Osteocyte (in vitro differentiated cells): ENCODE data around the gene FAM78A. TPM values are rescaled to one million over a fixed set of nuclear protein-coding genes. Genes with fewer than 3 reads are reported as not detected.

Experiments
- DNase-seq: peaks from one replicate; pipeline ENCODE4 v3.0.0; 2021; ENCODE audit warnings: mixed read lengths; ENCODE audit not compliant: unreplicated experiment; ENCODE audit errors: extremely low spot score
- H3K27ac Mint-ChIP-seq: one replicate; pipeline ENCODE4 v1.8.0; 2021; ENCODE audit warnings: mild to moderate bottlenecking, mixed read lengths; ENCODE audit not compliant: unreplicated experiment
- H3K27me3 Mint-ChIP-seq: one replicate; pipeline ENCODE4 v1.8.0; 2021; ENCODE audit warnings: mixed read lengths; ENCODE audit not compliant: unreplicated experiment
- H3K36me3 Mint-ChIP-seq: one replicate; pipeline ENCODE4 v1.8.0; 2021; ENCODE audit warnings: mixed read lengths; ENCODE audit not compliant: unreplicated experiment
- H3K4me1 Mint-ChIP-seq: one replicate; pipeline ENCODE4 v1.8.0; 2021; ENCODE audit warnings: mixed read lengths; ENCODE audit not compliant: unreplicated experiment
- H3K4me3 Mint-ChIP-seq: one replicate; pipeline ENCODE4 v1.8.0; 2021; ENCODE audit warnings: mild to moderate bottlenecking, moderate library complexity, mixed read lengths; ENCODE audit not compliant: unreplicated experiment
- H3K9me3 Mint-ChIP-seq: one replicate; pipeline ENCODE4 v1.8.0; 2021; ENCODE audit warnings: mixed read lengths; ENCODE audit not compliant: unreplicated experiment
- CTCF ChIP-seq: fragments of 200-600 bp; sonication (generic); IDR thresholded peaks from 2 replicates; pipeline ENCODE4 v1.5.0; 2021; ENCODE audit warnings: antibody characterized with exemption, mild to moderate bottlenecking, moderate library complexity
- total RNA-seq: library from RNA; stranded (reverse); gene quantifications from 2 replicates; pipeline ENCODE4 v1.2.1, GENCODE V29; 2021

The FAM78A gene
- total RNA-seq, 1 donor from 2014 or later: 1.0 TPM

DNA sequence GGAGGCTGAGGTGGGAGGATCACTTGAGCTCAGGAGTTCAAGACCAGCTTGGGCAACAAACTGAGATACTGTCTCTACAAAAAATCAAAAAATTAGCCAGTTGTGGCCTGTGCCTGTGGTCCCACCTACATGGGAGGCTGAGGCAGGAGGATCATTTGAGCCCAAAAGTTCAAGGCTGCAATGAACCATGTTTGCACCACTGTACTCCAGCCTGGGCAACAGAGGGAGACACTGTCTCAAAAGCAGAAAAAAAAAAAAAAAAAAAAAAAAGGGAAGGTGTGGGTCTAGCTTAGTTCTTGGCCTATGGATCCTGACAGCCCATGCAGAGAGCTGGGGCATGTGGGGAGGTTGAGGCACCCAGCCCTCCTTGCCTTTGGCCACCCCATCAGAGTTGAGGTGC is 24.1 kb upstream of the FAM78A start:
- Mint-ChIP-seq H3K9me3 (no peaks in the 10 kb centered on the region), H3K27me3 (peaks cover 5% of the 10 kb centered on the region), H3K36me3 (no peaks in the 10 kb centered on the region), H3K4me1 (no peaks in the 10 kb centered on the region), H3K27ac (no peak overlapping the region), H3K4me3 (no peak overlapping the region)
- TF ChIP-seq CTCF: no peak
- no peak for DNase-seq

DNA sequence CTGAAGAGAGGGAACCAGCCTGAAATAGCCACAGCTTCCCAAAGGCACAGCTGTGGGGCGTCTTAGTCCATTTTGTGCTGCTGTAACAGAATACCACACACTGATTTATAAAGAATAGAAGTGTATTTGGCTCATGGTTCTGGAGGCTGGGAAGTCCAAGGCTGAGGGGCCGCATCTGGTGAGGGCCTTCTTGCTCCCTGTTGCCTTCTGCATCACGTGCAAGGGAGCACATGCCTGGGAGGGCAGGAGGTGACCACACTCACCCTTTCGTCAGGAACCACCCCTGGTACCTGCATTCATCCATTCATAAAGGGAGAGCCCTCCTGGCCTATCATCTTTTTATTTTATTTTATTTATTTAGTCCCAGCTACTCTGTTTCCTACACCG is 23.6 kb upstream of the FAM78A start:
- H3K4me3 Mint-ChIP-seq: no peak overlapping the region
- no peaks in the 10 kb centered on the region for H3K4me1 Mint-ChIP-seq
- peaks cover 9% of the 10 kb centered on the region for H3K27me3 Mint-ChIP-seq
- no peak overlapping the region for H3K27ac Mint-ChIP-seq
- TF ChIP-seq CTCF: no peak
- no peaks in the 10 kb centered on the region for H3K36me3 Mint-ChIP-seq
- no peaks in the 10 kb centered on the region for H3K9me3 Mint-ChIP-seq
- no peak for DNase-seq

DNA sequence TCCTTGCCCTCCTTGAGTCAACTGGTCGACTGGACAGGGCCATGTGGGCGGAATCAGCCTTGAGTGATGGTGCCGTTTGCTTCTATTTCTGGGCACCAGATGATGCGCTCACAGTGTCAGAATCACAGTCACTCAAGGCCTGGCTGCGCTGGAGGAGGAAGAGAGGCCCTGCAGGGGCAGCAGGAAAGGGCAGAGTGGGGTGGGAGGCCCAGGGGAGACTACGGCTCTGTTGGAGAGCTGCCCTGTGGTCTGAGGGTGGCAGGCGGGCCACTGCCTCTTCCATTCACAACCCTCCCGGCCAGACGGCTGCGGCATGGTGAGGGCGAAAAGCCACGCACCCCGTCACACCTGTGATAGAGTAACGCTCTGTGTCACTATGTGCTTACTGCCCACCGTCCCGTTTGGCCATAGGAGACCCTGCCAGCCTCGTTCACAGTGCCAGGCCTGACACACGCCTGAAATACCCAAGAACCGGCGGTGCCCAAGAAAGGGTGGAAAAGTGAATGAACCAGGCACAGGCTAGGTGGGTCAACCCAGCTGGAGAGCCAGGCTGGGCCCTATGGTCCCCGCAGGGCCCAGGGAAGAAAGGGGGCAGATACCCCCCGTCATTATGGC is 23.1 kb upstream of the FAM78A start:
- TF ChIP-seq CTCF: no peak
- H3K9me3 Mint-ChIP-seq: no peaks in the 10 kb centered on the region
- no peak overlapping the region for H3K4me3 Mint-ChIP-seq
- H3K27ac Mint-ChIP-seq: no peak overlapping the region
- no peaks in the 10 kb centered on the region for H3K36me3 Mint-ChIP-seq
- H3K27me3 Mint-ChIP-seq: peaks cover 9% of the 10 kb centered on the region
- no peaks in the 10 kb centered on the region for H3K4me1 Mint-ChIP-seq
- DNase-seq: no peak

- DNase-seq: no peak
- H3K4me3 Mint-ChIP-seq: no peak overlapping the region
- TF ChIP-seq CTCF: no peak
- no peak overlapping the region for H3K27ac Mint-ChIP-seq
- no peaks in the 10 kb centered on the region for H3K36me3 Mint-ChIP-seq
- H3K27me3 Mint-ChIP-seq: peaks cover 9% of the 10 kb centered on the region
- no peaks in the 10 kb centered on the region for H3K9me3 Mint-ChIP-seq
- H3K4me1 Mint-ChIP-seq: no peaks in the 10 kb centered on the region
Measured at GRCh38 chr9:131298816-131299215, 22.5 kb upstream of the FAM78A start.

DNA sequence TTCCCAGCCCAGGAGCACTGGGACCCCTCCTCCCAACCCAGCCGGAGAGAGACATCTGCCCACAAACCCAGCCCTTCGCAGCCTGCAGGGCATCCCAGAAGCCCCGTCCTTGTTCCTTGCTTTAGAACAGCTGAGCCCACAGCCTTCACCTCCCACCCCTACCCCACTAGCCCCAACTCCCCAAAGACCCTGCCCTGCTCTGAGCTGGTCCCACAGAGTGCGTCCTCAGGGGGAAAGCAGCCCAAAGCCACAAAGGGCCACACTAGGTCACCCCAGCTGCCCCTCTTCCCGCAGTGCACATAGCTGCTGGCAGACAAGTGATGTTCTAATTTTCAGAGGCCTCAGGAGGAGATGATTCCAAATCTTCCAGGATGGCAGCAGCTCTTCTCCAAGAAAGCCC is 22.0 kb upstream of the FAM78A start:
- Mint-ChIP-seq H3K4me3 (no peak overlapping the region), H3K27ac (no peak overlapping the region), H3K36me3 (no peaks in the 10 kb centered on the region), H3K27me3 (peaks cover 9% of the 10 kb centered on the region), H3K9me3 (no peaks in the 10 kb centered on the region), H3K4me1 (no peaks in the 10 kb centered on the region)
- no peak for TF ChIP-seq CTCF
- DNase-seq: no peak
